ENCODE data around the gene SNAPC1. TPM values are rescaled to one million over a fixed set of nuclear protein-coding genes. Genes with fewer than 3 reads are reported as not detected.

Gene SNAPC1
- total and polyA plus RNA-seq, 4 experiments from 2014 or later: 4.0 to 5.9 (median 4.3) TPM

- Histone ChIP-seq H3K27ac (ENCODE audit: low read depth, low read length) (no peak overlapping the region), H3K36me3 (ENCODE audit: insufficient read depth, low read length) (peaks cover 23% of the 10 kb centered on the region), H3K27me3 (ENCODE audit: insufficient read depth, low read length) (no peaks in the 10 kb centered on the region), H3K4me1 (ENCODE audit: insufficient read depth, low read length) (peaks cover 11% of the 10 kb centered on the region), H3K9me3 (ENCODE audit: control insufficient read depth in 1 of 2, low read length in 2 of 2) (no peaks in the 10 kb centered on the region), H3K4me3 (ENCODE audit: low read length in 2 of 2) (no peak overlapping the region)
- H3K4me1 Mint-ChIP-seq: peaks cover 3 to 19% (median 4%) of the 10 kb centered on the region in 4 donors
- DNase-seq: no peak
- peaks cover 21 to 45% of the 10 kb centered on the region in 2 donors for H3K36me3 Mint-ChIP-seq
- intact Hi-C loops (cut with micrococcal nuclease): loop anchor here (5.0 kb wide), 1 partner anchor 35 kb away; no protein-coding TSS in a partner anchor
- H3K27ac Mint-ChIP-seq: peak overlapping the region in 1 of 7 donors; percentile 75
- H3K4me3 Mint-ChIP-seq: no peak overlapping the region
- ChIA-PET POLR2A (ENCODE audit: partially characterized antibody) (no interaction called here), CTCF (ENCODE audit: partially characterized antibody) (interaction anchor here (1.6 kb wide), 1 partner anchor 478 kb away, joined by 4 read pairs; no protein-coding TSS in a partner anchor)
- peaks cover 0 to 1% (median 0%) of the 10 kb centered on the region in 8 donors for H3K9me3 Mint-ChIP-seq
- H3K27me3 Mint-ChIP-seq: no peaks in the 10 kb centered on the region
Observed at GRCh38 chr14:61747342-61747741, 14.9 kb upstream of the SNAPC1 start.

- intact Hi-C loops (cut with micrococcal nuclease): loop anchor here (5.0 kb wide), 1 partner anchor 33 kb away; no protein-coding TSS in a partner anchor
- no peaks in the 10 kb centered on the region for H3K27me3 Mint-ChIP-seq
- Histone ChIP-seq H3K27me3 (ENCODE audit: insufficient read depth, low read length) (no peaks in the 10 kb centered on the region), H3K27ac (ENCODE audit: low read depth, low read length) (no peak overlapping the region), H3K4me3 (ENCODE audit: low read length in 2 of 2) (no peak overlapping the region), H3K4me1 (ENCODE audit: insufficient read depth, low read length) (peaks cover 11% of the 10 kb centered on the region), H3K9me3 (ENCODE audit: control insufficient read depth in 1 of 2, low read length in 2 of 2) (no peaks in the 10 kb centered on the region), H3K36me3 (ENCODE audit: insufficient read depth, low read length) (peaks cover 21% of the 10 kb centered on the region)
- POLR2A ChIA-PET (ENCODE audit: partially characterized antibody): interaction anchor here (1.2 to 2.8 kb wide), 3 partner anchors 13 to 245 kb away, joined by 3 to 23 read pairs (median 4); partner anchors contain the start of gene SNAPC1
- DNase-seq: no peak
- peaks cover 3 to 19% (median 4%) of the 10 kb centered on the region in 4 donors for H3K4me1 Mint-ChIP-seq
- H3K27ac Mint-ChIP-seq: peak overlapping the region in 1 of 7 donors; percentile 72
- CTCF ChIA-PET (ENCODE audit: partially characterized antibody): interaction anchor here (0.7 to 2.4 kb wide), 12 partner anchors 12 to 469 kb away, joined by 3 to 10 read pairs (median 5); partner anchors contain the start of gene SNAPC1
- H3K9me3 Mint-ChIP-seq: peaks cover 0 to 1% (median 0%) of the 10 kb centered on the region in 8 donors
- no peak overlapping the region for H3K4me3 Mint-ChIP-seq
- peaks cover 21 to 34% of the 10 kb centered on the region in 2 donors for H3K36me3 Mint-ChIP-seq
Observed at GRCh38 chr14:61749264-61749663, 13.0 kb upstream of the SNAPC1 start.

GRCh38 chr14:61749867-61750266, 12.4 kb upstream of the SNAPC1 start:
- CTCF ChIA-PET (ENCODE audit: partially characterized antibody): interaction anchor here (0.9 to 2.4 kb wide), 10 partner anchors 12 to 470 kb away, joined by 3 to 10 read pairs (median 5); partner anchors contain the start of gene SNAPC1
- Mint-ChIP-seq H3K27me3 (no peaks in the 10 kb centered on the region), H3K9me3 (peaks cover 0 to 1% (median 0%) of the 10 kb centered on the region in 8 donors), H3K4me1 (peaks cover 3 to 19% (median 4%) of the 10 kb centered on the region in 4 donors), H3K4me3 (peak overlapping the region in 2 of 8 donors; percentile 89 to 90), H3K27ac (peak overlapping the region in 3 of 7 donors; percentile 23 to 72 (median 57)), H3K36me3 (peaks cover 21 to 29% of the 10 kb centered on the region in 2 donors)
- Histone ChIP-seq H3K27ac (ENCODE audit: low read depth, low read length) (no peak overlapping the region), H3K27me3 (ENCODE audit: insufficient read depth, low read length) (no peaks in the 10 kb centered on the region), H3K36me3 (ENCODE audit: insufficient read depth, low read length) (peaks cover 19% of the 10 kb centered on the region), H3K9me3 (ENCODE audit: control insufficient read depth in 1 of 2, low read length in 2 of 2) (no peaks in the 10 kb centered on the region), H3K4me3 (ENCODE audit: low read length in 2 of 2) (no peak overlapping the region), H3K4me1 (ENCODE audit: insufficient read depth, low read length) (peaks cover 11% of the 10 kb centered on the region)
- no peak for DNase-seq
- POLR2A ChIA-PET (ENCODE audit: partially characterized antibody): interaction anchor here (0.6 to 2.8 kb wide), 3 partner anchors 12 to 269 kb away, joined by 3 to 23 read pairs (median 4); partner anchors contain the start of gene SNAPC1
- intact Hi-C loops (cut with micrococcal nuclease): loop anchor here (5.0 kb wide), 1 partner anchor 32 kb away; no protein-coding TSS in a partner anchor

GRCh38 chr14:61750708-61751474, 11.3 kb upstream of the SNAPC1 start:
- H3K36me3 Mint-ChIP-seq: peaks cover 12 to 19% of the 10 kb centered on the region in 2 donors
- CTCF ChIA-PET (ENCODE audit: partially characterized antibody): interaction anchor here (0.5 to 2.4 kb wide), 5 partner anchors 11 to 412 kb away, joined by 4 to 10 read pairs (median 5); partner anchors contain the start of gene SNAPC1
- peak; percentile 70 to 77 (median 72) for DNase-seq
- peak overlapping the region in 6 of 7 donors; percentile 72 to 96 (median 90) for H3K27ac Mint-ChIP-seq
- H3K27me3 ChIP-seq (ENCODE audit: insufficient read depth, low read length): no peaks in the 10 kb centered on the region
- H3K27me3 Mint-ChIP-seq: peaks cover 0 to 1% of the 10 kb centered on the region in 2 donors
- intact Hi-C loops (cut with micrococcal nuclease): loop anchor here (1.0 kb wide), 1 partner anchor 11 kb away; the partner anchor contains the start of gene SNAPC1
- H3K4me1 Mint-ChIP-seq: peaks cover 3 to 19% (median 4%) of the 10 kb centered on the region in 4 donors
- H3K4me1 ChIP-seq (ENCODE audit: insufficient read depth, low read length): peaks cover 11% of the 10 kb centered on the region
- H3K9me3 Mint-ChIP-seq: peaks cover 0 to 1% (median 0%) of the 10 kb centered on the region in 8 donors
- peak overlapping the region; percentile 39 to 59 for H3K4me3 ChIP-seq (ENCODE audit: low read length in 2 of 2)
- peak overlapping the region; percentile 50 for H3K27ac ChIP-seq (ENCODE audit: low read depth, low read length)
- H3K9me3 ChIP-seq (ENCODE audit: control insufficient read depth in 1 of 2, low read length in 2 of 2): no peaks in the 10 kb centered on the region
- peaks cover 15% of the 10 kb centered on the region for H3K36me3 ChIP-seq (ENCODE audit: insufficient read depth, low read length)
- POLR2A ChIA-PET (ENCODE audit: partially characterized antibody): interaction anchor here (0.5 to 2.8 kb wide), 7 partner anchors 11 to 1660 kb away, joined by 3 to 23 read pairs (median 3); partner anchors contain the start of genes HIF1A and SNAPC1
- peak overlapping the region; percentile 84 to 93 (median 88) for H3K4me3 Mint-ChIP-seq

GRCh38 chr14:61751475-61751989, 10.7 kb upstream of the SNAPC1 start:
- H3K27me3 ChIP-seq (ENCODE audit: insufficient read depth, low read length): no peaks in the 10 kb centered on the region
- no peaks in the 10 kb centered on the region for H3K9me3 ChIP-seq (ENCODE audit: control insufficient read depth in 1 of 2, low read length in 2 of 2)
- H3K36me3 ChIP-seq (ENCODE audit: insufficient read depth, low read length): peaks cover 11% of the 10 kb centered on the region
- no peak for DNase-seq
- Mint-ChIP-seq H3K36me3 (peaks cover 11 to 14% of the 10 kb centered on the region in 2 donors), H3K27ac (peak overlapping the region in 5 of 7 donors; percentile 36 to 96 (median 64)), H3K27me3 (peaks cover 0 to 1% of the 10 kb centered on the region in 2 donors), H3K9me3 (peaks cover 0 to 1% (median 0%) of the 10 kb centered on the region in 8 donors), H3K4me3 (peak overlapping the region; percentile 72 to 85 (median 78)), H3K4me1 (peaks cover 3 to 19% (median 4%) of the 10 kb centered on the region in 4 donors)
- peak overlapping the region in 1 of 2 donors; percentile 59 for H3K4me3 ChIP-seq (ENCODE audit: low read length in 2 of 2)
- peaks cover 11% of the 10 kb centered on the region for H3K4me1 ChIP-seq (ENCODE audit: insufficient read depth, low read length)
- peak overlapping the region; percentile 50 for H3K27ac ChIP-seq (ENCODE audit: low read depth, low read length)
- intact Hi-C loops (cut with micrococcal nuclease): loop anchor here (1.0 kb wide), 1 partner anchor 11 kb away; the partner anchor contains the start of gene SNAPC1
- POLR2A ChIA-PET (ENCODE audit: partially characterized antibody): interaction anchor here (1.2 to 1.8 kb wide), 4 partner anchors 10 to 471 kb away, joined by 3 to 16 read pairs (median 3); partner anchors contain the start of genes HIF1A and SNAPC1
- CTCF ChIA-PET (ENCODE audit: partially characterized antibody): interaction anchor here (0.5 to 2.4 kb wide), 3 partner anchors 10 to 472 kb away, joined by 3 to 7 read pairs (median 4); partner anchors contain the start of gene SNAPC1

- intact Hi-C loops (cut with micrococcal nuclease): no loop called here
Observed at GRCh38 chr14:61752626-61753025, 9.6 kb upstream of the SNAPC1 start.

More at GRCh38 chr14:61752626-61753025, 9.6 kb upstream of the SNAPC1 start:
- Mint-ChIP-seq H3K27me3 (peaks cover 0 to 1% of the 10 kb centered on the region in 2 donors), H3K9me3 (no peaks in the 10 kb centered on the region), H3K36me3 (peaks cover 4 to 6% of the 10 kb centered on the region in 2 donors), H3K4me3 (peak overlapping the region in 2 of 8 donors; percentile 9 to 72), H3K27ac (peak overlapping the region in 1 of 7 donors; percentile 51), H3K4me1 (peaks cover 3 to 19% (median 4%) of the 10 kb centered on the region in 4 donors)
- no peaks in the 10 kb centered on the region for H3K9me3 ChIP-seq (ENCODE audit: control insufficient read depth in 1 of 2, low read length in 2 of 2)
- ChIA-PET CTCF (ENCODE audit: partially characterized antibody) (interaction anchor here (1.3 to 2.4 kb wide), 2 partner anchors 9 to 472 kb away, joined by 4 to 7 read pairs; partner anchors contain the start of gene SNAPC1), POLR2A (ENCODE audit: partially characterized antibody) (interaction anchor here (1.0 to 1.8 kb wide), 5 partner anchors 9 to 472 kb away, joined by 3 to 16 read pairs (median 3); partner anchors contain the start of genes HIF1A and SNAPC1)
- peaks cover 2% of the 10 kb centered on the region for H3K36me3 ChIP-seq (ENCODE audit: insufficient read depth, low read length)
- DNase-seq: no peak
- no peak overlapping the region for H3K27ac ChIP-seq (ENCODE audit: low read depth, low read length)
- no peak overlapping the region for H3K4me3 ChIP-seq (ENCODE audit: low read length in 2 of 2)
- H3K27me3 ChIP-seq (ENCODE audit: insufficient read depth, low read length): no peaks in the 10 kb centered on the region
- peaks cover 11% of the 10 kb centered on the region for H3K4me1 ChIP-seq (ENCODE audit: insufficient read depth, low read length)
